GM12878 (cell line): ENCODE data around the gene ZNF805. TPM values are rescaled to one million over a fixed set of nuclear protein-coding genes. Genes with fewer than 3 reads are reported as not detected.

ENCODE experiments used
- BCL3 ChIP-seq: IDR thresholded peaks from 2 replicates; pipeline ENCODE4 v1.6.1; 2011; ENCODE audit warnings: borderline replicate concordance, low read depth, mild to moderate bottlenecking, moderate library complexity, low read length; ENCODE audit not compliant: insufficient read depth, poor library complexity, severe bottlenecking
- CHD2 ChIP-seq: IDR thresholded peaks from 2 replicates; pipeline ENCODE4 v1.6.1; 2011; ENCODE audit warnings: low read depth, low read length, improper control_type of control experiment, borderline replicate concordance
- CTCF ChIP-seq, 3 experiments: IDR thresholded peaks in 2 of 3; conservative IDR thresholded peaks in 1 of 3; 2 replicates each; pipeline ENCODE4 v1.5.1; 2011; ENCODE audit warnings: low read depth in 3 of 3, low read length in 3 of 3, mild to moderate bottlenecking in 3 of 3, control low read depth in 2 of 3, moderate library complexity in 2 of 3, inconsistent platforms in 1 of 3, mixed read lengths in 1 of 3; ENCODE audit not compliant: control insufficient read depth in 2 of 3, insufficient read depth in 1 of 3; ENCODE audit errors: extremely low read depth in 1 of 3
- E2F4 ChIP-seq: IDR thresholded peaks from 2 replicates; pipeline ENCODE4 v1.6.1; 2012; ENCODE audit warnings: low read depth, low read length, improper control_type of control experiment
- EGR1 ChIP-seq, 2 experiments: IDR thresholded peaks; 1 replicate in 1 of 2; 2 replicates in 1 of 2; pipeline ENCODE4 v1.6.1; 2011 to 2012; ENCODE audit warnings: low read depth in 2 of 2, low read length in 2 of 2, borderline replicate concordance in 1 of 2, mild to moderate bottlenecking in 1 of 2, moderate library complexity in 1 of 2
- ELK1 ChIP-seq: IDR thresholded peaks from 2 replicates; pipeline ENCODE4 v1.6.1; 2012; ENCODE audit warnings: low read depth, low read length, improper control_type of control experiment
- GABPA ChIP-seq: IDR thresholded peaks from 2 replicates; pipeline ENCODE4 v1.6.1; 2014; ENCODE audit warnings: antibody characterized with exemption, low read depth, mild to moderate bottlenecking, inconsistent platforms
- HDGF ChIP-seq: fragments of 450-650 bp; IDR thresholded peaks from 2 replicates; pipeline ENCODE4 v1.6.1; 2016; ENCODE audit warnings: antibody characterized with exemption
- IRF3 ChIP-seq: fragments of 450-650 bp; IDR thresholded peaks from 2 replicates; pipeline ENCODE4 v1.6.1; 2014; ENCODE audit warnings: mild to moderate bottlenecking
- JUND ChIP-seq: IDR thresholded peaks from 2 replicates; pipeline ENCODE4 v1.6.1; 2012; ENCODE audit warnings: low read depth, mild to moderate bottlenecking, low read length, improper control_type of control experiment, moderate library complexity
- LARP7 ChIP-seq: fragments of 450-650 bp; IDR thresholded peaks from 2 replicates; pipeline ENCODE4 v1.6.1; 2017; ENCODE audit warnings: mild to moderate bottlenecking
- MLLT1 ChIP-seq: fragments of 450-650 bp; IDR thresholded peaks from 2 replicates; pipeline ENCODE4 v1.6.1; 2016; ENCODE audit warnings: mild to moderate bottlenecking
- MXI1 ChIP-seq: fragments of 150-350 bp; IDR thresholded peaks from 2 replicates; pipeline ENCODE4 v1.6.1; 2011; ENCODE audit warnings: low read depth, mild to moderate bottlenecking, inconsistent platforms, low read length, improper control_type of control experiment
- NBN ChIP-seq: fragments of 450-650 bp; IDR thresholded peaks from 2 replicates; pipeline ENCODE4 v1.6.1; 2016
- POLR2A ChIP-seq: IDR thresholded peaks from 2 replicates; pipeline ENCODE4 v1.6.1; 2011; ENCODE audit warnings: low read depth, mild to moderate bottlenecking, low read length
- RAD51 ChIP-seq: fragments of 450-650 bp; IDR thresholded peaks from 2 replicates; pipeline ENCODE4 v1.6.1; 2016; ENCODE audit warnings: moderate library complexity, mild to moderate bottlenecking, inconsistent platforms
- RELA ChIP-seq: fragments of 450-650 bp; IDR thresholded peaks from 2 replicates; pipeline ENCODE4 v1.8.0; 2014; ENCODE audit warnings: borderline replicate concordance; ENCODE audit not compliant: partially characterized antibody
- SIN3A ChIP-seq: IDR thresholded peaks from 2 replicates; pipeline ENCODE4 v1.6.1; 2012; ENCODE audit warnings: low read depth, low read length, improper control_type of control experiment
- SP1 ChIP-seq: IDR thresholded peaks from one replicate; pipeline ENCODE4 v1.6.1; 2011; ENCODE audit warnings: low read depth, low read length
- SPI1 ChIP-seq: IDR thresholded peaks from 2 replicates; pipeline ENCODE4 v1.6.1; 2011; ENCODE audit warnings: low read depth, mild to moderate bottlenecking, low read length, moderate library complexity, borderline replicate concordance; ENCODE audit not compliant: insufficient read depth
- SRF ChIP-seq, 2 experiments: IDR thresholded peaks; 2 replicates each; pipeline ENCODE4 v1.6.1; 2011; ENCODE audit warnings: low read depth in 2 of 2, low read length in 2 of 2, mild to moderate bottlenecking in 1 of 2, moderate library complexity in 1 of 2
- ZBED1 ChIP-seq: IDR thresholded peaks from 2 replicates; pipeline ENCODE4 v1.6.1; 2016; ENCODE audit warnings: borderline replicate concordance
- polyA plus RNA-seq, 11 experiments: library from polyadenylated mRNA; depleted of rRNA in 4 of 11; unstranded in 6 of 11; stranded (reverse) in 5 of 11; fragments of >200 nt; fragmentation: Nextera tagmentation in 4 of 11; fragmentation: Illumina TruSeq in 1 of 11; extraction: Ambion mirVana in 4 of 11; extraction: Trizol in 1 of 11; gene quantifications; 1 replicate in 1 of 11; 2 replicates in 10 of 11; pipeline versions ENCODE4 v1.2.1 to v1.2.3, GENCODE V29; 2011 to 2016; ENCODE audit warnings: inconsistent platforms in 2 of 11, missing spikeins in 2 of 11, low read depth in 1 of 11
- total RNA-seq, 4 experiments: library from RNA; depleted of rRNA in 3 of 4; stranded (reverse); fragments of >200 nt in 3 of 4; fragmentation: Illumina TruSeq in 1 of 4; extraction: Trizol in 1 of 4; gene quantifications; 2 replicates each; pipeline versions ENCODE4 v1.2.1 to v1.2.3, GENCODE V29; 2013 to 2021

Gene ZNF805
- total and polyA plus RNA-seq, 10 of the 15 experiments (the other 5 are each of a cell fraction or from before 2014, with no cell fraction given) = 0.31 to 8.9 (median 2.3) TPM

GRCh38 chr19:57240311-57241090 lies at the start of gene ZNF805 (continued):
- TF ChIP-seq BCL3 = no peak
- no peak for TF ChIP-seq JUND
- peak; percentile 11 to 77 for TF ChIP-seq EGR1 (IDR thresholded peaks at IDR 0.05; ENCODE audit: borderline replicate concordance in 1 of 2, low read depth in 2 of 2, low read length in 2 of 2)
- TF ChIP-seq MLLT1 = peak; percentile 14; the same call in 1 of the 2 replicates
- no peak for TF ChIP-seq RAD51
- no peak for TF ChIP-seq RELA
- peak; percentile 32 to 86; a peak in 3 of 4 replicates for TF ChIP-seq SRF (IDR thresholded peaks at IDR 0.05; ENCODE audit: low read depth in 2 of 2, low read length in 2 of 2)
- TF ChIP-seq ZBED1 = no peak
- TF ChIP-seq SPI1 = no peak
- TF ChIP-seq HDGF = 0 out of 2 replicates have a peak, but pooled peaks have one; percentile 35
- TF ChIP-seq GABPA = peak; percentile 98
- peak; percentile 75; the same call in 1 of the 2 replicates for TF ChIP-seq ELK1
- peak; percentile 88 for TF ChIP-seq CHD2
- no peak for TF ChIP-seq E2F4
- peak; percentile 92 for TF ChIP-seq POLR2A
- TF ChIP-seq SP1 = peak; percentile 80
- TF ChIP-seq NBN = peak; percentile 84; the same call in 1 of the 2 replicates
- TF ChIP-seq MXI1 = peak; percentile 84
- TF ChIP-seq IRF3 = peak; percentile 21; the same call in 1 of the 2 replicates
- peak; percentile 71 for TF ChIP-seq LARP7
- TF ChIP-seq SIN3A = peak; percentile 86
- no peak; a peak in 1 of 6 replicates for TF ChIP-seq CTCF (IDR thresholded peaks at IDR 0.05 in 2 of 3, conservative IDR thresholded peaks at IDR 0.05 in 1 of 3; ENCODE audit: control insufficient read depth in 2 of 3, extremely low read depth in 1 of 3, insufficient read depth in 1 of 3, low read depth in 3 of 3, low read length in 3 of 3)
